Left kidney (tissue), 2 donors: ENCODE measurements around the gene CD83. TPM values are rescaled to one million over a fixed set of nuclear protein-coding genes. Genes with fewer than 3 reads are reported as not detected.
A peak's percentile ranks its signal among the peaks of the same experiment; 100 is the strongest.
"Not testable (repeated sequence)": the region's sequence is repeated elsewhere in the genome, so short reads cannot be mapped to it uniquely, and the experiment has no call there.

Source experiments
- DNase-seq: peaks from one replicate; pipeline ENCODE4 v3.0.0-alpha.2; 2013
- polyA plus RNA-seq: library from polyadenylated mRNA; unstranded; fragments of 120-200 nt; gene quantifications from one replicate; pipeline ENCODE4 v1.2.1, GENCODE V29; 2013; ENCODE audit not compliant: insufficient read length

Gene CD83
- polyA plus RNA-seq, 1 donor, result 12.6 TPM

DNA sequence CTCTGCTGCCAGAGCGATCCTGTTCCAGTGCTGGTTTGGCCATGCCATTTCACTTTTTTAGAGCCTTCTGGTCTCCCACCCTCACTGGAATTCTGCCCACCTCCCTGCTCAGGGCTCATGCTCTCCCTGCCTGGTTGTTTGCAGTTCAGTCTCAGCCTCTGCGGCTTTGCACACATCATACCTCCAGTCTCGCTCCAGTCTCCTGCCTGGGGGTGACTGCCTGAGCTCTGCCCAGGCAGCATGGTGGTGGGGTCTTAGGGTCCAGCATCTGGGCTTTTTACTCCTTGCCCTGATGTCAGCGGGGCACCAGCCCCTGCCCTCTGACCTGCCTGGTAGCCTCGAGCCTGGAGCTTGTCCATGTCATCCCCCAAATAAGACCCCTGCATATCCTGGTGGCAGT is 30.9 kb downstream of the CD83 start:
- no peak for DNase-seq

DNA sequence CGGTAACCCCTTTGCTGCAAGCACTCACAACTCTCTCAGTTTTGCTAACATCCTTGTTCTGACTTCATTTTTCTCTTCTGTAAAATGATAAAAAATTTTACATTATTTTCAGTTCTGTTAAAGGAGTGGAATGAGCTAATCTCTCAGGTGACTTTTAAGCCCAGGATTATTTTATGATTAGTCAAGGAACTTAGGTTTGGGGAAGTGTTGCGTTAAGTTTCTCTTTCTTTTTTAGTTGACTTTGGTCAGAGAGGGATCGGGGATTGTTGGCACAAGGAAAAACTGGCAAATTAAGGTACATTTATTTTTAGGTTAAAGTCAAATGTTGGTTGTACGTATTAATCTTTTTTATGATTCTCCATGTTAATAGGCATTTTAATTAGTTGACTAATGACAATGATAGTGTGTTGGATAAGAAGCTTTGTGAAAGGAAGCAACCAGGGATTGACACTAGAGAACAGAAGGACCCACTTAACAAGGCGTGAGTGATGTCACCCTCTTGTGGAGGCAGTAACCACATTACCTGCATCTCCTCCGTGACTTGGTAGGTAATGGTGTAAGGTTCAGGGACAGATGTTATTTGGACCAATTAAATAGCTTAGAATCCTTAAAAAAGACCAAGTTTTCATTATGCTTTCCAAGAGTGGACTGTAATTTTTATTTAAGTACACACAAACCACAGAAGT is 31.6 kb downstream of the CD83 start:
- no peak for DNase-seq

DNA sequence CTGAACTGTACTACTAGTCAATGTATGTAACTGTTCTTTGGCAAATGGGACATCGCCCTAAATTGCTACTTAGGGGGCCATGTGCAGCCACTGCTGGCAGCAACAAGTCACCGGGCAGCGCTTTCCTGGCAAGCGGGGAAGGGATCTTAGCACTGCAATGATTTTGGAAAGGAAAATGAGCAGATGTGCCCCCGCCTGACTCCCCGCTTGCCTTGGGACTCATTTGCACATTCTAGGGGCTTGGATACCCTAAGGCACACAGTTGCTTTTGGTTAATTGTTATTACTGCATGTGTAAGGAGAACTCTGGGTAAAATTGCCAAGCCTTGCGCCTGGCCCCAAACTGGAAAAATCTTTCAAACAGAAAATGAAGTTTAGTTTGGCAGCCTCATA is 32.2 kb downstream of the CD83 start:
- no peak for DNase-seq

DNA sequence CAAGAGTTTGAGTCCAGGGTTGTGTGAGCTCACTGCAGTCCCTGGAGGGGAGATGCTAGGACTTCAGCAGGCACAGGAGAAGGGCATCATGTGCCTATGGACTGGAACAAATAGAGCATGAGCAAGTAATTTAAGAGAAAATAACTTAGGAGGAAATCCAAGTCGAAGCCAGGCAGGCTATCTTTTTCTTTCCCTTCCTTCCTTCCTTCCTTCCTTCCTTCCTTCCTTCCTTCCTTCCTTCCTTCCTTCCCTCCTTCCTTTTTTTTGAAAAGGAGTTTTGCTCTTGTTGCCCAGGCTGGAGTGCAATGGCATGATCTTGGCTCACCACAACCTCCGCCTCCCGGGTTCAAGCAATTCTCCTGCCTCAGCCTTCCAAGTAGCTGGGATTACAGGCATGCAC is 33.7 kb downstream of the CD83 start:
- DNase-seq, result not testable (repeated sequence)

DNA sequence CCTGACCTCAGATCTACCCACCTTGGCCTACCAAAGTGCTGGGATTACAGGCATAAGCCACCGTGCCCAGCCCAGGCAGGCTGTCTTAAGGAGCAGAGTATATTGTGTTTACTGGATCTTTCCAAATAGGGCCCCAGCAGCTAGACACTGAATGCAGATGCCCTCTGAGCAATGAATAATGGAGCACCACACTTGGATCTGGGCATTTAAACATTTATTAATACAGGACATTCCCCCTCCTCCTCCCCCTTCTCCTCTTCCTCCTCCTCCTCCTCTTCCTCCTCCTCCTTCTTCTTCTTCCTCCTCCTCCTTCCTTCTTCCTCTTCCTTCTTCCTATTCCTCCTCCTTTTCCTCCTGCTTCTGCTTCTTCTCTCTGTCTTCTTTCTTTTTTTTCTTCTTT is 34.2 kb downstream of the CD83 start:
- DNase-seq, result no peak

DNA sequence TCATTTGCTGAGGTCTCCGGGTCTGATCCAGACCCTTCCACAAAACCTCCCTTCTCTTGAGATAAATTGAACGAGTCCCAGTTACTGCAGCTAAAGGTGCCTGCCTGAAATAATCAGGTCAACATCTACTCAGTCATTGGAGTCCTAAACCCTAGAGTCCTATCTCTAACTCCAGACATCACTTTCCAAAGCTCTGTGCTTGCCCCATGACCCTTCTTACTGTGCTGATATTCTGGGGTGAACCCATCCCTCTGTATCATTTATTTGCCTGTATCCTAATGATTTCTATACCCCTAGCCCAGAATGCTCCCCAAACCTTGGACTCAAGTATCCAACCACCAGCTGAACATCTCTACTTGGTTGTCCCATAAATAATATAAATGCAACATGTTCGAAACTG is 35.7 kb downstream of the CD83 start:
- no peak for DNase-seq

DNA sequence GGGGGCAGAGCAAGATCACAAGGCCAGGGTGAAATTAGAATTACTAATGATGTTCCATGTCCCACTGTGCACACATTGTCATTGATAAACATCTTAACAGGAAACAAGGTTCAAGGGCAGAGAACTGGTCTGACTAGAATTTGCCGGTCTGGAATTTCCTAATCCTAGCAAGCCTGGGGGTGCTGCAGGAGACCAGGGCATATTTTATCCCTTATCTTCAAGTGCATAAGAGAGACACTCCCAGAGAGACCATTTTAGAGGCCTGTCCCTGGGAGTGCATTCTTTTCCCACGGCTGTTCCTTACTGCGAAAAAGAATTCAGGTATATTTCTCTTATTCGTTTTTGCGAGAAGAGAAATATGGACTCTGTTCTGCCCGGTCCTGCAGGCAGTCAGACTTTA is 41.5 kb downstream of the CD83 start:
- no peak for DNase-seq

DNA sequence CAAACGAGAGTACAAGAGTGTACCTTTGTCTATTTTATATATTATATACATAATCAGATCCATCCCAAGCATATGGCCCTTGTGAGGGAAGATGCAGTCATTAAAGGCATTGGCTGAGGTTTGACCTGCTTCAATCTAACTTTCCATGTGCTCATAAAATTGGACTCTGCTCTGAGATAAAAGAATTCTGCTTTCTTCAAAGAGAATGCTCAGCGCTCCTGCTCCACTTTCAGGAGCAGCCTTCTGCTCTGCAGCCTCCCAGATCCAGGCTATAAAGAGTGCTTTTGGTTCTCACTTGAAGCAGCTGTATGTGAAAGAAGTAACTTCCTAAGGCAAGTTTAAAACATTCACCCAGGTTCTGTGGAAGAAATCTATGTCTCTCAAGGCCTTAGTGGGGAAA is 45.3 kb downstream of the CD83 start:
- DNase-seq, result no peak

DNA sequence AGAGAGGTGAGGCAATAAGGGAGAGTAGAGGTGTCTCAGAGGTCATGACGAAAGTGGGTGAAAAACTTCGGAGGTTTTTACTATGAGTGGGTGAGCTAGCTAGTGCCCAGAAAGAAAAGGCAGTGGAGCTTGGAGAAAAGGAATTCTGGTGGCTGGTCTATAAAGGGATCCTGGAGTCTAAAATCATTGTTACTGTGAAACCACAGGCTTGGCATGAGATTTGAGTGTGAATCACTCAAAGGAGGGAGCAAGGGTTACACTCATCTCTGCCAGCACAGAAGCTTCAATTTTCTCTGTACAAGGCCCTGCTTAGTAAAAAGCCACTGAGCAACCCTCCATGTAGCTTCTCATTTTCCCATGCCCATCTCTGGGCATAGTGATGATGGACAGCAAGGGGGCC is 47.5 kb downstream of the CD83 start:
- no peak for DNase-seq

DNA sequence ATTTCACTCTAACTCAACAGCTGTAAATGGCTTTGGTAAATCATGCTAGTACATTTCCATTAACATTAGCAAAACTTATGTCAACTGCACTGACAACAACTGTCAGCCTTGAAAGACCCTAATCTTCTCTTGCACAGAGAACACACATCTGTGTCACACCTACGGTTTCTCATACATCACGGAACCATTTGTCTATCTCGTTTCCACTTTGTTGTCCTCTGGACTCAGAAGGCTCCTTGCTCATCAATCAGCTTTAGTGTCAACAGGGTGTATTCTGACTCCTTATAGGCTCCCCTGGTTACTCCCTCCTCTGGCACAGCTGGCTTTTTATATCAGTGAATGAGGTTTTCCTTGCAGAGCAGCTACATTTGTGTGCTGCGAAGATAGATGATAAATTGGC is 49.3 kb downstream of the CD83 start:
- DNase-seq, result peak; percentile 35

DNA sequence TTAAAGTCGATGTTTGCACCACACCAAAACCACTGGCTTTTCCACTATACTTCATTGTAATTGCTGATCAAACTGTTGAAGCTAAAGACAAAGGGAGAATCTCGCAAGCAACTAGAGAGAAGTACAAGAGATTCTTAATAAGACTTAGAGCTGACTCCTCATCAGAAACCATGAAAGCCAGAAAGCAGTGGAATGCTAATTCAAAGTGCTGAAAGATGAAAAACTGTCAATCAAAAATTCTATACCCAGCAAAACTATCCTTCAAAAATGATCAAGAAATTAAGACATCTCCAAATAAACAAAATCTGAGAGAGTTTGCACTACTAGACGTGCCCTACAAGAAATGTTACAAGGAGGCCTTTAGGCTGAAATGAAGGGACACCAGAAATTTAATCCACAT is 52.6 kb downstream of the CD83 start:
- no peak for DNase-seq

DNA sequence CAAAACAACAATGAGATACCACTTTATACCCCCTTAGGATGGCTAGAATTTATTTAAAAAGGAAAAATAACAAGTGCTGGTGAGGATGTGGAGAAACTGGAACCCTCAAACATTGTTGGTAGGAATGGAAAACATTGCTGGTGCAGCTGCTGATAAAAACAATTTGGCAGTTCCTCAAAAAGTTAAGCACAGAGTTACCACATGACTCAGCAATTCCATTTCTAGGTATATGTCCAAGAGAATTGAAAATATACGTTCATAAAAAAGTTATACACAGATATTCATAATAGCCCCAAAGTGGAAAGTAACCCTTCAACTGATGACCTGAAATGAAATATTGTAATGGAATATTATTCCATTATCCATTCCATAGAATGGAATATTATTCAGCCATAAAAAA is 55.0 kb downstream of the CD83 start:
- DNase-seq, result no peak

DNA sequence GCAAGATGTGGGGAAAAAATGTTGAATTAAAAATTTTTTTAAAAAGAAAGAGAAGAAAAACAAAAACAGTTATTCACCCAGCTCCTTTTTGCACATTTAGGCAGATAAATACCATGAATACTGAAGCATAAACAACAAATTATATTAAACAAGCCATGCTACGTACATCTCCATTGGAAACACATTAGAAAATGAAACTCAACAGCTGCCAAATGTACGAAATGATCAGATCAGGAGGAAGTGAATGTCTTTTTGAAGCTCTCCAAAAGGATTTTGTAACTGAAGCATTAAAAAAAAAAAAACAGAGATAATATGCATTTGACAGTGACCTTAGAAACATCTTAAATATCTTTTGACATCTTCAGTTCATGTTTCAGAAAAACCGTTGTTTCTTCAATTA is 56.7 kb downstream of the CD83 start:
- no peak for DNase-seq

DNA sequence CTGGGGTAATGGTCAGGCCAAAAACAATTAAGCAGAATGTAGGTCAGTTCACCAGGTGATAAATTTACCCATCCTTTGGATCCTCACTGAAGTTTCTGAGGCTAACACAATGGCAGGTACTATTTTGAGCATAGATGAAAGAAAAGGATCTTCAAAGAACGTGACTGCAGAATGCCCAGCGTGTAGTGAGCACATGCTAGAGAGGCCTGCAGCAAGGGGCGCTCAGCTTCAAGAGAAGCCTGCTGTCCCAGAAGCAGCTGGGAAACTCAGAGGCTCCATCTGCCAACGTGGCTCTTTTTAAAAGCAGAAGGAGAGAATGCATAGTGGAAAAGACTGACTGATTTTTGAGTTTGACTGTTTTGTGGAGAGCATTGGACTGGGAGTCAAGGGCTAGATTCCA is 57.4 kb downstream of the CD83 start:
- DNase-seq, result no peak

DNA sequence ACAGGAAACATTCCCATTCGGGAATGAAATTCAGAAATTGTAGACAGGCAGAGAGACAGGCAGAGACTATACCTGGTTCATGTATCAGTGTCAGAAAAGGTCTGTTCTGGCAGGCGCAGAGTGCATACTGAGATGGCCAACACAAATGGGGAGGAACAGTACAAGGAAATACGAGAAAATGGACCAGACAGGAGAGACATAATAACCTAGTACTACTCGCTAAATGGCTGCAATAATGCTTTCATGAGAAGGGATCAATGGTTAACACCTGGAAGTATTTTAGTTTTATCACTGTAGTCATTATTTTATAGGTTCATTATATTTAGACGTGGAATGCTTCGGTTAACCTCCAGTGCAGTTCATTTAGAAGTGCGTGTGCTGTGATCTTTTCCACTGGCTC is 58.9 kb downstream of the CD83 start:
- DNase-seq, result no peak

DNA sequence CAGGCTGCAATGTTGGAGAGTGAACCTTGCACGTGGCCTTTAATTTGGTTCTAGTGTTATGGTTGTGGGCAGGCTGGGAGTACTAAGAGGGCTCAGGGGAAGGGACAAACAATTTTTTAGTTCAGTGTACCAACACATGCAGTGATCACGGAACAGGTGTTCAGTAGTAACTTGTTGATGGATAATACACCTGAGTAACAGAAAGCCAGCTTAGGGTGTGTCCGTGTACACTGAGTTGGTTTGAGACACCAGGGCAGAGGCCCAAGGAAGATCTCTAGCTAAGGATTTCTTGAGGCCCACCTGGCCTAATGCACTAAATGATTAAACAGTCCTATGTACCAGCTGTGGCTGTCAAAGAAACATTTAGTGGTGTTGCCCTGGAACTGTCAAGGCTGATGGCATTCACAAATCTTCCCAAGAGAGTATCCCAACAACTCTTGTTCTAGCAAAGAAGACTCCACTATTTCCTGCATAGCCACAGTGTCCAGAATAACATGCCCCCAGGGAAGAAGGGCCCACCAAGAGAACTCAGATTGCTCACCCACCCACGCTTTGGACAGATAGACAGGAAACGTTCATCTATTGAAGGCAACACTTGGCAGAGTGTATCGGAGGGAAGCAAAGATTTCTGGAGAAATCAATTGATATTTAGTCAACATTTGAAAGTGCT is 60.0 kb downstream of the CD83 start:
- no peak for DNase-seq

DNA sequence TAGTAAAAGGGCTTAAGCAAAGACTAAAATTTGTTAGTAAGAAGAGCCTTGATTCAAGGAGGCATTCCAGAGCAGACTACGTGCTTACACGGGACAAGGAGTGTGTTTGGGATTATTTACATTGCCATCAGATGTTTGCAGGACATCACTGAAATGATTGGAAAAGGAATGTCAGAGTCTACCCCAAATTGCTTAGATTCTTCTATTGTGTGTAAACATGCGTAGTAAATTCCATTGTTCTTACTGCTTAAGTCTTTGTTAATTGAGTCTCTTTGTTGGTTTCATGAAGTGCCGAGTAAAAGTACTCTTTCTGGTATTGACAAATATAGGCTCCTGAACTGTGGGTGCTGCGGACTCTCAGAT is 60.5 kb downstream of the CD83 start:
- no peak for DNase-seq

DNA sequence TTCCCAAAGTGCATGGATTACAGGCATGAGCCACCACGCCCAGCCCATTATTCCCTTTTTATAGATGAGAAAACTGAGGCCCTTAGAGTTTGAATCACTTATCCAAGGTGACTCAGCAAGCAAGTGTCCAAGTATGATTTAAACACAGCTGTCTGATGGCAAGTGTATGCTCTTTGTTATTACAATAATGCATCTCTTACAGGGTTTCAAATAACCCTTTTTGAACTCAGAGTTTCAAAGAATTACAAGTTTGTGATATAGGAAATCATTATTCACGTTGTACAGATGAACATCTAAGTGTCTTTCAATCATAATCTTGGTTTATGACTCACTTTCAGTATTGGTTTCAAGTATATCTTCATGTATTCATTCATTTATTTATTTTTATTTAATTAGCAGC is 63.0 kb downstream of the CD83 start:
- DNase-seq, result no peak

DNA sequence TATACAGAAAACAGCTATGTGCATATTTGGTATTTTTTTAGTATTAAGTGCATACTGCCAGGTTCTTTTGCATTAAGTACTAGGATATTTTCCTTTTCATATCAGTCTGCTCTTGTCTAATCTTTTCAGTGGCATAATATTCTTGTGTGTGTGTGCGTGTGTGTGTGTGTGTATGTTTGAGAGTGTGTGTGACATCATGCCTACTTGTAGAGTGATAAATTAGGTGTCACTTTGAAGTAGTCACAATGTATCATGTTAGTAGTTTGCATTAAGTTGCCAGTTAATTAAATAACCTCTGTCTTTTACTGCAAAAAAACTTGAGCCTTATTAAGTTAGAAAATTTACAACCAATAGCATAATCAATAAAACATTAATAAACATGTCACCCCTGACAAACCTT is 65.3 kb downstream of the CD83 start:
- no peak for DNase-seq

Other genes with a start within 250 kb of the CD83 start
- gene RNF182, start 192.8 kb upstream of the CD83 start, polyA plus RNA-seq, result 2.8 TPM